CD4-positive, alpha-beta T cell treated with Interleukin-1 beta for 1 hour (primary cell): ENCODE measurements around the gene CACNA1E.

Source experiments
- DNase-seq, 2 donors: peaks; one replicate each; pipeline ENCODE4 v3.0.0-alpha.2; 2020 to 2022

The CACNA1E gene

DNA sequence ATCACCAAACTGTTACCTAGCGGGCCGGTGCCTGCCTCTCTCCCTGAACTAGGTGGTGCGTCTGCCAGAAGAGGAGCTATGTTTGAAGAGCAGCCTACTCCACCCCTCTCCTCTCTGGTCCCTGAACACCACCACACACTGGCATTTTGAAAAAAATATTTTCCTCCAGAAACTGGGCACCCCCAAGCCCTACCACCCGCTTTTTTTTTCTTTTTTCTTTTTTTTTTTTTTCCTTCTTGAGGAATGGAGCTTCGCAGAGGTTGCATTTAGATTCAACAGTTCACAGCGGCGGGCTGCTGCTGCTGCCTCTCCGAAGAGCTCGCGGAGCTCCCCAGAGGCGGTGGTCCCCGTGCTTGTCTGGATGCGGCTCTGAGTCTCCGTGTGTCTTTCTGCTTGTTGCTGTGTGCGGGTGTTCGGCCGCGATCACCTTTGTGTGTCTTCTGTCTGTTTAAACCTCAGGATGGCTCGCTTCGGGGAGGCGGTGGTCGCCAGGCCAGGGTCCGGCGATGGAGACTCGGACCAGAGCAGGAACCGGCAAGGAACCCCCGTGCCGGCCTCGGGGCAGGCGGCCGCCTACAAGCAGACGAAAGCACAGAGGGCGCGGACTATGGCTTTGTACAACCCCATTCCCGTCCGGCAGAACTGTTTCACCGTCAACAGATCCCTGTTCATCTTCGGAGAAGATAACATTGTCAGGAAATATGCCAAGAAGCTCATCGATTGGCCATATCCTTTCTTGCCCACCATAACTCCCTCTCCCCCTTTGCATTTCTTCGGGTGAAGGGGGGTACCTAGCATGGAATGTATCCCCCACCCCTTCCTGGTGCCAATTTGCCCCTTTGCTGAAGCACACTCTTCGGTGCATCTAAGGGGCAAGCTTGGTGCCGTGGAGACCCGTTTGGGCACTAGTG lies at the start of gene CACNA1E:
Gene CACNA1E (plus strand): TSS at position 233 of the 911 bp plus-strand sequence. CDS start 228 bp downstream, at position 461.
- DNase-seq = no peak

DNA sequence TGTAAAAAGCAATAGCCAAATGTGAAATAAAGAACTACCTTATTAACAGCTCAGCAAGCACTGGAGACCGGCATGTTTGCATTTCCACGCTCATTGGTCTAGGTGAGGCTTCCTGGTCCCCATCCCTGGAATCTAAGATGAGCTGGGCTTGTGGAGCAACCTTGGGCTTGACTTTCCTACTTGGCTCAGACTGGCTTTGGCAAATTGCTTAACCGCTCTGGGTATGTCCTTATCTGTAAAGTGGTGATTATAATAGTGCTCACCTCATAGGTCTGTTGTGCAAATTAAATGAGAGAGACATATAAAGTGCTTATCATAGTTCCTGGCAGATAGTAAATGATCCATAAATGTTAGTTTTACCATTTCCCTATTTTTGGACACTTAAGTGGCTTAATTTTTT lies 49.4 kb upstream of the CACNA1E start:
- no peak for DNase-seq

DNA sequence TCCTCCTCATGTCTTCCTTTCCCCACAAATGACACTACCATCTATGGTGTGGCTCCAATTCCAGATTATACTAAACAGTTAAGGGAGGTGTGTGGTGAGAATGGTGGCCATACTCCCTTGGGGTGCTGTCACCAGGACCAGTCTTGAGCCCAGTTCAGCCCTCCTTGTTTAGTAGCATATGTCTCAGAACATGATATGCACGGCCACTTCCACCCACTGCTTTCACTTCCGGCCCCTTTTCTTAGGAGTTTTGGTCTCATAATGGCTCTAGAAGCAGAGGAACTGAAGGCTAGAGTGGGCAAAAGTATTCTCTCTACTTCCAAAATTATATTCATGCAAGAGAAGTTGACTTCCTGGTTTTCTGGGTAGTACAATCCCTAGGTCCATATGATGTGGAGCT lies 45.3 kb upstream of the CACNA1E start:
- DNase-seq = no peak

DNA sequence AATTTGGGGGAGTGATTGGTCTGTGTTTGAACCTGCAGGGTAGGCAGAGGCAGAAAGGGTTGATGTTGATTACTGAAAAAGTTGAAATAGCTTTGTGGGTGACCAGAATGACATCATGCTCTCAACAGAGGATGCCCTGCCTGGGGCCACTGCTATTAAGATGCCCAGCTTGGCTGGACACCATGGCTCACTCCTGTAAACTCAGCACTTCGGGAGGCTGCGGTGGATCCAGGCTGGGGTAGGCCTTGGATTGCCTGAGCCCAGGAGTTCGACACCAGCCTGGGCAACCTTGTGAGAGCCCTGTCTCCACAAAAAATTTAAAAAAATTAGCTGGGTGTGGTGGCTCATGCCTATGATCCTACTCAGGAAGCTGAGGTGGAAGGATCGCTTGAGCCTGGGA lies 42.8 kb upstream of the CACNA1E start:
- DNase-seq = no peak

DNA sequence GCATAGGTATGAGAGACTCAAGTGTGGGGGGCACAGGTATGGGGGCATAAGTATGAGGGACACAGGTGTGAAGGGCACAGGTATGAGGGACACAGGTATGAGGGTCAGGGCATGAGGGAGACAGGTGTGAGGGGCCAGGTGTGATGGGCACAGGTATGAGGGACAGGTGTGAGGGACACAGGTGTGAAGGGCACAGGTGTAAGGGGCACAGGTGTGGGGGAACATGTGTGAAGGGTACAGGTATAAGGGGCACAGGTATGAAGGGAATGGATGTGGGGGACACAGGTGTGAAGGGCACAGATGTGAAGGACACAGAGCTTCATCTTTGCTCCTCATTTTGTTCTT lies 41.2 kb upstream of the CACNA1E start:
- no peak for DNase-seq

DNA sequence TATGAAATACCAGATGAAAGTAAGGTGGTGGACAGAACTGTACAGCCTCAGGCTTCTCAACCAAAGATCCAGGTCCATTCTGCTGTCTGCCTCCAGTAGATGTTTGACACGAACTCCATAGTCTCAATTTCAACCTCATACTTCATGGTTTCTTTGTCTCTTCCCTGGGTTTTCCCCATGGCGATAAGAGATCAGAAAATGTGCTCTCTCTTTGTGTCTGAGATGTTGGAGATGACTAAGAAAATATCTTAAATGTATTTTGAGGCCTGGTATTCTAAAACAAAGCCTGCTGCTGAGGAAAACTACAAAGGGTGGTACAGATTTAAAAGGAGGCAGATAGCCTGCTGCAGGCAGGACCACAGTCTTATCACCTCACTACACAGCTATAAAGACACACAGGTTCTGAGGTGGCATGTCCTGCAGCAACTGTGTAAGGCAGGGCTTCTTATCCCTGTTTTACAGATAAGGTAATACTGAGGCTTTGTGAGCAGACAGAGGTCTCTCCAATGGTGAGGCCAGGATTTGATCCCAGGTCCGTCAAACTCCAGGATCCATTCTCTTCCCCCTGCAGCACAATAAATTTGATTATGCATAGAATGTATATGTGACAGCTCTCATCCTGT lies 40.0 kb upstream of the CACNA1E start:
- no peak for DNase-seq

DNA sequence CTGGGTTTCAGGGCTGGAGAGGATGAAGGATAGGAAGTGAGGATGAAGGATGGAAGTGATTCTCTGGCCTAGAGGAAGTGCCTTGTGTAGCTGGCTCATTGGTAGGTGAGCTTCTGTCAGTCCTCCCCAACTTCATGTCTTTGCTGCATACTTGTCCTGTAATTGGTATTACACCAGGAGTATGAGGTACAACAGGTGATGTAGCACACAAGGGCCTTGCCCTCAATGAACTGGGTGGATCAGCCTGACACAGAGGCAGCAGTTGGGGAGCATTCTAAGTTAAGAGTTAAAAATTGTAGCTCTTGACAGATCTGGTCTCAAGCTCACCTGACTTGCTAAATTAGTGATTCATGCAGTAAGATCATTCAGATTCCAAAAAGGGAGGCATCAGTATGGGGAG lies 37.9 kb upstream of the CACNA1E start:
- no peak for DNase-seq

DNA sequence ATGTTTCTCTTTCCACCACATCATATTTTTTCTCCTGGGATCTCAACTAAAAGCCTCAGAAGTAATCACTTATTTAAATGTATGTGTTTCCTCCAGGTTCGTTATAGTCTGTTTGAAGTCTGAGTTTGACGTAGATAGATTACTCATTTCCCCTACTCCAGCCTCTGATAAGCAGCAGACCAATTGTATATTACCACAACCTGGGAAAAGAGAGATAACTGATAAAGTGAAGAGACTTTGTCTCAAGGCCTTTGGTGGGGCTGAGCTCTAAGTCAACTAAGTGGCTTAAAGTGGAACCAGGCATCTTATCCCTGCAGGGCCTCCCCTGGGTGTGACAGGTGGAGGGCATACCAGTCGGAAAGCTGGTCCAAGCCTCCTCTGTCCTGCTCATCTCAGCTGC lies 34.9 kb upstream of the CACNA1E start:
- DNase-seq = no peak

DNA sequence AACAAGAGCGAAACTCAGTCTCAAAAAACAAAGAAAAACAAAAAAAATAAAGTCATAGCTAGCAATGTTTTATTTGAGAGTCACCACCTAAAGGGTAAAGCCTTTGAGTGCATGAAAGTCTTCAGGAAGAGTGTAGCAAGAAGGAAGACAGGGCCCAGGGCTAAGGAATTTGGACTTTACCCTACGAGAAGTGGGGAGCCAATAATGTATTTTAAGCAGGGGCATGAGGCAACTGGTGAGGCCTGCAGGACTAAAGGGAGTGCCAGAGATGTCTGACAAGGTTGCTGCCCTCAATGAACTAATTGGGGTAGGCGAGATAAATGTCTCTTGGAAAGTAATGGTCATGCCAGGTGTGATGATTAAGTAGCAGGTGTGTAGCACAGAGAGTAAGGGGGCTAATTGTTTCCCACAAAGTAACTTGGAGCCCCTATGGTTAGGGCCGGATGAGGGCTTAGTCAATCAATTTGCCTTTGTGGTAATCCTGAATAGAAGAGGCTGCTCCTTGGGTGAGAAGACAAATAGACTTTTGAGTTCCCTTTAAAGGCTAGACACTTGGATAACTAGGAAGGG lies 31.6 kb upstream of the CACNA1E start:
- no peak for DNase-seq

DNA sequence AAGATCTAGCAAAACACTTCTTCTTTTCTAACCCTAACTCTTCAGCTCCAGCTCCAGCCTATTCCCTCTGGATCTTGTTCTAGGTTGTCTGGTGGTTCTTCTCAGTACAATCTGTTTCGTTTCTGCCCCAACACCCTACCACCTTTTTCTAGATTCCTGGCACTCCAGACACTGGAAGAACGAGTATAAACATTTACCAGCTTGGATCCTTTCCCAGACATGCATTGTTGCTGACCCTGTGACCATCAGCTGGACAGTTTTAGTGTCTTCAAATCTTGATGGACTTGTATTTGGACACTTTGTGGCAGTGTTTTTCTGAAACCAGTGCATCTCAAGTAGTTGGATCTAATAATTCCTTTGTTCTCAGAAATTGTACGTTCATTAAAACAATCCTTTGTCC lies 30.6 kb upstream of the CACNA1E start:
- no peak for DNase-seq

DNA sequence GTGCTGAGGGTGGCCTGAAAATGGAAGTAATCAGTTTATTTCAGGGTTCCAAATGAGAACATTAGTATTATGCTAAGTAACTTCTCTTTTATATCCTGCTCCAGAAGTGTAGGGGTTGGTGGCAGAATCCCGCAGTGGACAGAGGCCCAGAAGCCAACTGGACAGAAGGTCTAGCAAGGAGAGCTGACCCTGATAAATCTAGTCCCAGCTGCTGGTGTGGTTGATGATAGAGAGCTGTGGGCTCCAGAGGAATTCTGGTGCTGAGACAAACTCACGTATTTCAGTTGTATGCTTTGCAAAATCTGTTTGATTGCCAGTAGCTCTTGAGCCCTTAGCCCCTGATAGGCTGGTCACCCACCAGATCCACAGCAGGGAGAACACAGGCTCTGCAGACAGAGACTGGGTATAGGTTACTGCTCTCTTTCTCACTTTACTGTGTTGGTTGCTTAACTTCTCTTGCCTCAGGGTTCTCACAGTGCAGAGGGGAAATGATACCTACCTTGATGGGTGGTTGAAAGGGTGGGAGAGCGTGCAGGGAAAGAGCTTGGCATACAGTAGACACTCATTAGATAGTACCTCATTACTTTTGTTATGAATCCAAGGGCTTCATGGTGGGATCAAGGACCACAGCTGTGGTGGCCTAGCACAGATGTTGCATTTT lies 29.6 kb upstream of the CACNA1E start:
- no peak for DNase-seq

DNA sequence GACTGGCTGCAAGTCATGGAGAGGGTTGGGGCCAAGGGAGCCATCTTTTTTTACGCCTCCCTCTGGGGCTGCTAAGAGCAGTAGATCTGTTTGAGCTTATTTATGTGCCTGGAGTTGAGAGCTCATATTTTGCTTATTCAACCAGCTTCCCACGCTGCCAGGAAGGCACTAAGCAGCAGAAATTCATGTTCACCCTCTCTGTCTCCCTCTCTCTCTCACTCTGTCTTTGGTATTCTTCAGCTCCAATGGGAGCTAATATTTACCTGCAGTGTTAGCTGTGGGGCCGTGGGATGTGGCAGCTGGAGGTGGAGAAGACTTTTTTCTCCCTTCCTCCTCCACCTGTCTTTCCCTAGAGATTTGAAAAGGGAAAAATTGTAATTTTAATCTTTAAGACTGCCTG lies 26.8 kb upstream of the CACNA1E start:
- no peak for DNase-seq

DNA sequence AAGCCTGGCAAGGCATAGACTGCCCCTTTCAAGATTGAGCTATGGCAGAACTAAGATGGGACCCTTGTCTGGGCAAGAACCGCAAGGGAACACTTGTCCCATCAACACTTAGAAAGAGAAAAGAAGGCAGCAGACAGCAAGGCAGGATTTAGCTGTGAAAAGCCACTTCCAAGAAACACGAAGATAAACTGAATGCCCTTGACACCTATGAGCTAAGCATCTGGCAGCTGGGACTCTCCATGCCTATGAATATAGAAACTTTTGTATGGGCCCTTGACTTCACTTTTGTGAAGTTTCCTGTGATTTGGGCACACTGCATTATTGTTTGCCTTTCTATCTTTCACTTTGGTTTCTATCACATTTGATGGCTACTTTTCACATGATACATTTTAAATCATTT lies 24.9 kb upstream of the CACNA1E start:
- DNase-seq = no peak

DNA sequence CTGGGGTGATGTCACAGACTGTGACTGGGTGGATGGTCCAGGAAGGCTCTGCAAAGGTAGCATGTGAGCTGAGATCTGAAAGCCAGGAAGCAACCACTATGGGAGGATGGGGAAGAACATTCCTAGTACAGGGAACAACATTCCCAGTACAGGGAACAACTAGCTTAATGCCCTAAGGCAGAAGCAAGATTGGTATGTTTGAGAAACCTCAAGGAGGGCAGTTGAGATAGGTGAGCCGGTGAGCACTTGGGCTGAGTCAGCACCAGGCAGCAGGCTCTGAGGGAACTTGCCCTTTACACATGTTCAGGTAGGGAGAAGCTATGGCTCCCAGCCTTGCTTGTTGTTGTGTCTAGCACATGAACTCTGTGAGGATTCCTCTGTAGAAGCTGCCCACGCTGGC lies 24.2 kb upstream of the CACNA1E start:
- no peak for DNase-seq

DNA sequence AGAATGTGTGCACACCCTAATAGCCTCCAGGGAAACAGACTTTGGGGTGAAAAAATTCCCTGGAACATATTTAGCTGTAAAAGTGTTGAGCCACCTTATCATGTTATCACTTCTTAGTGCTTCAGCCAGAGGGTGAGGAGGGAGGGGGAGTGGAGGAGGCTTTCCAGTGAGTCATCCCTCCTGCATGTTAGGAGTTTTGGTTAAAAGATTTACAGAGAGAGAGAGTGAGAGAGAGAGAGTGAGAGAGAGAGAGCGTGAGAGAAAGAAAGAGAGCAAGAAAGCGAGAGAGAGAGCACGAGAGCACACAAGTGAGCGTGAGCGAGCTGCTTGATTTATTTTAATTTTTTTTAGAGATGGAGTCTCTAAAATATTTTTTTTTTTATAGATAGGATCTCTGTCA lies 13.5 kb upstream of the CACNA1E start:
- no peak for DNase-seq

DNA sequence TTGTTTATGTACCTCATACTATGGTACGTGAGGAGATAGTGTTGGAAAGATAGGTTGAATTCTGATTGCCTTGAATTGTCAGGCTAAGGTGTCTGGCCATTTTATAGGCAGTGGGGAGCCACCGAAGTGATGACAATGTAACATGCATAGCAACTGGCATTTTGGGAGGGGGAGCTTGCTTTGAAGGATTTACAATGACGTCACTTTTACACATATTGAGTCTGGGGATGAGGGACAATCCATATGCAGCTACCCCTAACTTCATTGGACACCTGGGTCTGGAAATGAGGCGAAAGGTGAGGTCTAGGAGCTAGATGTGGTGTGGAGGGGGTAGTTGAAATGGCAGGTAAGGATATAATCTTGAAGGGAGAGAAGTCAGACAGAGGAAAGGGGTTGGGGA lies 7.7 kb upstream of the CACNA1E start:
- no peak for DNase-seq

DNA sequence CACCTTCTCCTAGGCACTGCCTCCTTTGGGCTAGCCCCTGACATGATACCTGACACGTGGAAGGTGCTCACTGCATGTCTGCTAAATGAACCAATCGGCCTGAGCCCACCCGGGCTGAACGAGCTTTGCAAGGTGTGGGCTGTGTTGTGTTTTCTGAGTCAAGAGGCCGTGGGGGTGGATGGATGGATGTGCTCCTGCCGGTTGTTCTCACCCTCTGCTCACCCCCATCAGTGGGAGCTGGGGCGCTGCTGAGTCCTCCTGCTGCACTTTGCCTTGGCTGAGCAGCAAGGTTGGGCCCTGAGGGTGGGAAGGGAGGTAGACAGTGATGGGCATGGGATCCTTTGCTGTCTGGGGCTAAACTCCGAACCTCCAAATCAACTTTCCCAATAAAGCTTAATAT lies 6.7 kb upstream of the CACNA1E start:
- DNase-seq = no peak

DNA sequence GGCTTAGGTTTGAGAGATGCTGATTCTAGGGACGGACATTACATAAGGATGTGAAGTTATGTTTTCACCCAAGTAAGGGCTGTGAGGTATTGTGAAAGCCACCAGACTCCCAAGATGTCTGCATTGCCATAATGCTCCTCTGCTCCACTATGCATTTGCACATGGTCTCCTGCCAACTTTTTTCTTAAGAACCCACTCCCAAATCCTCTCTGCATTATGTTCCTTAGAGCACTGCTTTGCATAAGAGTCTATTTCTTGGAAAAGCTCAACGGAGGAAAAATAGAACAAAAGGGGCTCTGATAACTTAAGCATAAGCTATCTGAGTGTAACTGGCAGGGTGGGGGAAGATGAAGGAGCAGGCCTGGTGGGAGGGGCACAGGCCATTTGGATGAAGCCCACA lies 5.0 kb upstream of the CACNA1E start:
- no peak for DNase-seq

DNA sequence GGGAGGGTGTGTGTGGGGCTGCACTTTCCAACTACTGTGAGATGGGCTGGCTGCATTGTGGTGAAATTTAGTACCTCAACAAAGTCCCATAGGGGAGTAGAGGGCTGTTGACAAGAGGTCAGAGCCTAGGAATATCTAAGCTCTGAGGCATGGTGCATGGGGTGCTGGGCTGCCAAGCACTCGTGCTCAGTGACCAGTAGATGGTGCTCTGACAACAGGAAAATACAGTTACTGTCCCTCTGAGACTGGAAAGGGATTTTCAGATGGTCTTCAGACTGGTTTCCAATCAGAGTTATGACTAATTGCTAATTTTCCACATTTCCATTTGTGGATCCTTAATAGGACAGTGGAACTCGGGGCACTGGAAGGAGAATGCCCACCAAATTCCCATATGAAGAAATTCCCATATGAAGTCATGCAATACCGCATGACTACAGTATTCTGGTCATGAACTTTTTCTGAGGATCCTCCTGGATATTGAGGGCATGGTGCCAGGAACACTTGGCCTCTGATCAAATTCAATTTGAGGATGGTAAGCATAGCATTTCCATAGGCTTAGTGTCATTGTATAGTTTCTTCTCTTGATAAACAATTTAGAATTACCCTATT lies 4.1 kb upstream of the CACNA1E start:
- DNase-seq = peak; percentile 8 to 35

DNA sequence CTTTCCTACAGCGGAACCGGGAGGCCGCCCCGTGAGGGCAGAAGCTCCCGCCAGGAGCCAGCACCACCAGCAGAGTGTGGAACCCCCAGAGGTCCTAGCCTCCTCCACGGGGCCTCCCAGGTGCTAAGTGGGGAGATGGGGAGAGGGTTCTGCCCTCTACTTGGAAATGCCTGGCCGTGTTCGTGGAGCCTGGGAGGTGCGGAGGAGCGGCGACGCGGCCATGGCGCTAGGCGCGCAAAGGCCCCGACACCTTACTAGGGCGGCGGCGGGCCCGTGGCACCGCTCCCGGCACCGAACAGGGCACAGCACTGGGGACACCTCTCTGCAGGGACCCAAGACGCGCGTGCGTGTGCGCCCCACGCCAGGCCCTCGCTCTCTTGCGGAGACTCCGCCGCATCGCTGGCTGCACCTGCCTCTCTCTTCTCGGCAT lies 1.3 kb upstream of the CACNA1E start:
- no peak for DNase-seq

DNA sequence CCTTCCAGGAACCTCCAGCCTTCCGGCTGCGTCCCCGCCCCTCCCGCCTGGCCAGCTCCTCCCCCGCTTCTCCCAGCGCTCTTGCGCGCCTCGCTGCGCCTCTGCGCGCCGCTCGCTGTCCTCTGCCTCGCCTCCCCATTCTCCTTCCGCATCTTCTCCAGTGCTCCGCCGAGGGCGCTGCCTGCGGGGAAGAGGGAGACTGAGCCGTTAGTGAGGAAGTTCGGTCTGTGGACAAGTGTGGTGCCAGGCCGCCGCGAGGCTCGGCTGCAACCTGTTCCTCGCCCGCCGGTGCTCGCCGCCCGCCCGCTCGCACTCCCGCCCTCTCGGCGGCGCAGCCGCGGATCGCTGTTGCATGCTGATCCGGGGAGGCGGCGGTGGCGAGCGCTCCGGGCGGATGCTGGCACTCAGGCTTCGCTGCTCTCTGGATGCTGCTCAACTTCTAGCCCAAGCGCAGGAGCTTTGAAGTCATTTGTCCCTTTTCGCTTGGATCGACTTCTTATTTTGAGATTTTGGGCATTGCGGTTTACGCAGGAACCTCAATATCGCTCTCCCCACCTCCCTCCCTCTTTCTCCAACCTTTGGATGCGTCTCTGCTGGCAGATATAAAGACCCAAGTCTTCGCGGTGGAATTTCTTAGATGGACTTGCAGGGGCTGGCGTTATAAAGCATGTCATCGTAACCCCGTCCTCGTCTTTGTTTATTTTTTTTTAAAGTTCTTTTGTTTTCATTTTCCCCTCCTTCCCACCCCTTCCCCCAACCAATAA lies 614 bp upstream of the CACNA1E start:
- DNase-seq = peak in 1 of 2 donors; percentile 16

DNA sequence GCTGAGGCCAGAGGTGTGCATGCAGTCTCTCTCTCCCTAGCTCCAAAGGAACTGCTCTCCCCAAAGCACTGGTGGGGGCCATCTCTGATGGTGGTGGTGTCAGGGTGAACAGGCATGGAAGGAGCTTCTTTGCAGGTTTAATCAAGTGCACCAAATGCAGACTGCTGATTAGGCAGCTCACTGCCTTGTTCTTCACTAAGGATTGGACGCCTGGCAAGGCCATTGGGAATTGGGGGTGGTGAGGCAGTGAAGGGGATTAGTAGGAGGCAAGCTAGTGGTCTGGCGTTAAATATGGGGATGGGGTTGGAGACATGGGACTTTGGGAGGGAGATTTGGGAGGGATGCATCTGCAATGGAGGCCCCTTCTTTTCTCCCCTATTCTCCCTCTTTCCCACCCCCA lies 1.5 kb downstream of the CACNA1E start:
- DNase-seq = no peak
